Stimulated activated CD8-positive, alpha-beta memory T cell treated with anti-CD3 and anti-CD28 coated beads, Interleukin-7, amount 100 ng/mL, for 4 hours (primary cell): ENCODE measurements around the gene DGCR2.
A peak's percentile ranks its signal among the peaks of the same experiment; 100 is the strongest.

Experiments used
- DNase-seq, 2 donors: peaks; one replicate each; pipeline ENCODE4 v3.0.0-alpha.2; 2020; ENCODE audit warnings: low read depth in 2 of 2

Gene DGCR2

GRCh38 chr22:19127329-19128008 is 5.3 kb upstream of the DGCR2 start:
- no peak for DNase-seq

GRCh38 chr22:19126309-19127273 is 4.4 kb upstream of the DGCR2 start:
- no peak for DNase-seq

GRCh38 chr22:19125474-19126308 is 3.5 kb upstream of the DGCR2 start:
- DNase-seq = no peak

GRCh38 chr22:19125011-19125410 is 2.8 kb upstream of the DGCR2 start:
- no peak for DNase-seq

GRCh38 chr22:19124377-19124776 is 2.2 kb upstream of the DGCR2 start:
- no peak for DNase-seq

- no peak for DNase-seq
Measured at GRCh38 chr22:19123936-19124335, 1.7 kb upstream of the DGCR2 start.

GRCh38 chr22:19122752-19123492 is 710 bp upstream of the DGCR2 start:
- DNase-seq = no peak

GRCh38 chr22:19121631-19122142 is 525 bp downstream of the DGCR2 start:
- DNase-seq = peak in 1 of 2 donors; percentile 28

GRCh38 chr22:19120829-19121630 is 1.2 kb downstream of the DGCR2 start:
- no peak for DNase-seq

- no peak for DNase-seq
Measured at GRCh38 chr22:19119949-19120348, 2.3 kb downstream of the DGCR2 start.

- no peak for DNase-seq
Measured at GRCh38 chr22:19118329-19118880, 3.8 kb downstream of the DGCR2 start.

GRCh38 chr22:19117111-19117512 is 5.1 kb downstream of the DGCR2 start:
- no peak for DNase-seq

GRCh38 chr22:19115628-19116027 is 6.6 kb downstream of the DGCR2 start:
- no peak for DNase-seq

GRCh38 chr22:19114984-19115552 is 7.1 kb downstream of the DGCR2 start:
- DNase-seq = no peak

- DNase-seq = no peak
Measured at GRCh38 chr22:19113429-19113828, 8.8 kb downstream of the DGCR2 start.

GRCh38 chr22:19111584-19111983 is 10.6 kb downstream of the DGCR2 start:
- no peak for DNase-seq

GRCh38 chr22:19111140-19111539 is 11.1 kb downstream of the DGCR2 start:
- no peak for DNase-seq

GRCh38 chr22:19110646-19111045 is 11.6 kb downstream of the DGCR2 start:
- no peak for DNase-seq

- no peak for DNase-seq
Measured at GRCh38 chr22:19110064-19110458, 12.2 kb downstream of the DGCR2 start.
